ENCODE data around the gene BUB1. TPM values are rescaled to one million over a fixed set of nuclear protein-coding genes. Genes with fewer than 3 reads are reported as not detected.
"Not testable (repeated sequence)": the region's sequence is repeated elsewhere in the genome, so short reads cannot be mapped to it uniquely, and the experiment has no call there.

BUB1 gene
- total RNA-seq, 1 donor from 2014 or later: 80.4 TPM

GRCh38 chr2:110608788-110609502 lies 68.9 kb downstream of the BUB1 start:
- not testable (repeated sequence) for DNase-seq (ENCODE audit: low read depth, low spot score)

GRCh38 chr2:110605057-110605456 lies 72.8 kb downstream of the BUB1 start:
- H3K4me3 Mint-ChIP-seq; H3K9me3 Mint-ChIP-seq; H3K27ac Mint-ChIP-seq (ENCODE audit: unreplicated experiment); DNase-seq (ENCODE audit: low read depth, low spot score); H3K36me3 Mint-ChIP-seq (ENCODE audit: low read depth); H3K4me1 Mint-ChIP-seq: not testable (repeated sequence)
- H3K27me3 Mint-ChIP-seq (ENCODE audit: low read depth): peaks cover 11% of the 10 kb centered on the region

More at GRCh38 chr2:110608788-110609502, 68.9 kb downstream of the BUB1 start:
- H3K4me3 Mint-ChIP-seq; H3K4me1 Mint-ChIP-seq; H3K9me3 Mint-ChIP-seq; H3K36me3 Mint-ChIP-seq (ENCODE audit: low read depth); H3K27ac Mint-ChIP-seq (ENCODE audit: unreplicated experiment): not testable (repeated sequence)
- peaks cover 11% of the 10 kb centered on the region for H3K27me3 Mint-ChIP-seq (ENCODE audit: low read depth)

- H3K4me1 Mint-ChIP-seq; DNase-seq (ENCODE audit: low read depth, low spot score); H3K4me3 Mint-ChIP-seq; H3K27ac Mint-ChIP-seq (ENCODE audit: unreplicated experiment); H3K9me3 Mint-ChIP-seq; H3K36me3 Mint-ChIP-seq (ENCODE audit: low read depth): not testable (repeated sequence)
- H3K27me3 Mint-ChIP-seq (ENCODE audit: low read depth): peaks cover 11% of the 10 kb centered on the region
Measured at GRCh38 chr2:110603917-110604591, 73.8 kb downstream of the BUB1 start.

- not testable (repeated sequence) for H3K27me3 Mint-ChIP-seq (ENCODE audit: low read depth); H3K27ac Mint-ChIP-seq (ENCODE audit: unreplicated experiment); H3K4me3 Mint-ChIP-seq; DNase-seq (ENCODE audit: low read depth, low spot score); H3K4me1 Mint-ChIP-seq; H3K36me3 Mint-ChIP-seq (ENCODE audit: low read depth); H3K9me3 Mint-ChIP-seq
Measured at GRCh38 chr2:110602139-110602538, 75.7 kb downstream of the BUB1 start.

- H3K36me3 Mint-ChIP-seq (ENCODE audit: low read depth); H3K4me3 Mint-ChIP-seq; H3K4me1 Mint-ChIP-seq; H3K27ac Mint-ChIP-seq (ENCODE audit: unreplicated experiment); H3K9me3 Mint-ChIP-seq; DNase-seq (ENCODE audit: low read depth, low spot score); H3K27me3 Mint-ChIP-seq (ENCODE audit: low read depth): not testable (repeated sequence)
Measured at GRCh38 chr2:110591973-110592372, 85.9 kb downstream of the BUB1 start.

GRCh38 chr2:110589677-110590330 lies 88.1 kb downstream of the BUB1 start:
- H3K36me3 Mint-ChIP-seq (ENCODE audit: low read depth); H3K9me3 Mint-ChIP-seq; H3K4me3 Mint-ChIP-seq; H3K27ac Mint-ChIP-seq (ENCODE audit: unreplicated experiment); H3K27me3 Mint-ChIP-seq (ENCODE audit: low read depth); H3K4me1 Mint-ChIP-seq; DNase-seq (ENCODE audit: low read depth, low spot score): not testable (repeated sequence)

- H3K4me1 Mint-ChIP-seq; H3K9me3 Mint-ChIP-seq; H3K27ac Mint-ChIP-seq (ENCODE audit: unreplicated experiment); H3K4me3 Mint-ChIP-seq; H3K36me3 Mint-ChIP-seq (ENCODE audit: low read depth); H3K27me3 Mint-ChIP-seq (ENCODE audit: low read depth); DNase-seq (ENCODE audit: low read depth, low spot score): not testable (repeated sequence)
Measured at GRCh38 chr2:110588520-110588919, 89.3 kb downstream of the BUB1 start.

Other genes starting within 250 kb of the BUB1 start
- 0.32 and 0.75 TPM in 2 replicates for gene LIMS4, start 205.2 kb downstream of the BUB1 start, total RNA-seq
- 9.5 and 25.7 TPM in 2 replicates for gene RGPD6, start 100.8 kb downstream of the BUB1 start, total RNA-seq
- gene ACOXL, start 54.5 kb upstream of the BUB1 start, total RNA-seq: not detected in 2 replicates